A673 (cell line): ENCODE data around the gene MRPL43. TPM values are rescaled to one million over a fixed set of nuclear protein-coding genes. Genes with fewer than 3 reads are reported as not detected.

Source experiments
- BruUV-seq: library from RNA; stranded (reverse); fragments of 400-500 nt; replicated peaks from 2 replicates; lab custom pipeline; 2021; lab: Mats Ljungman, UMichigan
- CTCF ChIA-PET: fragments of 300-600 bp; sonication (Branson Sonifier 250); formaldehyde crosslinking; loops from one replicate; lab custom pipeline; 2022; ENCODE audit warnings: antibody characterized with exemption; lab: Charles Lee
- POLR2A ChIA-PET: fragments of 300-600 bp; sonication (Branson Sonifier 250); formaldehyde crosslinking; loops from one replicate; lab custom pipeline; 2022; ENCODE audit warnings: antibody characterized with exemption; ENCODE audit not compliant: low non-redundant PET; lab: Charles Lee
- DNase-seq: peaks from one replicate; pipeline ENCODE4 v3.0.0-alpha.2; 2015; ENCODE audit warnings: low spot score
- H3K27ac ChIP-seq: fragments of 200-600 bp; sonication (generic); 2 replicates; pipeline ENCODE4 v1.5.1; 2016; ENCODE audit warnings: mixed run types, low read depth, mild to moderate bottlenecking, mixed read lengths, antibody characterized with exemption, low read length; ENCODE audit not compliant: poor library complexity, severe bottlenecking
- H3K27me3 ChIP-seq: fragments of 200-600 bp; sonication (generic); replicated peaks from 2 replicates; pipeline ENCODE4 v1.6.1; 2017; ENCODE audit warnings: mixed run types, low read depth, mild to moderate bottlenecking, mixed read lengths, antibody characterized with exemption, low read length; ENCODE audit not compliant: insufficient read depth, poor library complexity
- H3K36me3 ChIP-seq: fragments of 200-600 bp; sonication (generic); 2 replicates; pipeline ENCODE4 v1.6.1; 2016; ENCODE audit warnings: mixed run types, mild to moderate bottlenecking, mixed read lengths, antibody characterized with exemption, low read length; ENCODE audit not compliant: insufficient read depth, poor library complexity, severe bottlenecking
- H3K4me1 ChIP-seq: fragments of 200-600 bp; sonication (generic); 2 replicates; pipeline ENCODE4 v1.6.1; 2017; ENCODE audit warnings: mixed run types, mild to moderate bottlenecking, mixed read lengths, antibody characterized with exemption, low read length; ENCODE audit not compliant: insufficient read depth, poor library complexity, severe bottlenecking
- H3K4me3 ChIP-seq: fragments of 200-600 bp; sonication (generic); 2 replicates; pipeline ENCODE4 v1.5.1; 2016; ENCODE audit warnings: low read depth, mixed run types, mild to moderate bottlenecking, mixed read lengths, low read length; ENCODE audit not compliant: poor library complexity, severe bottlenecking
- H3K9me3 ChIP-seq: fragments of 200-600 bp; sonication (generic); 2 replicates; pipeline ENCODE4 v1.6.1; 2016; ENCODE audit warnings: mixed run types, low read depth, mild to moderate bottlenecking, mixed read lengths, antibody characterized with exemption, low read length; ENCODE audit not compliant: poor library complexity, severe bottlenecking
- EZH2 ChIP-seq: fragments of 200-600 bp; sonication (generic); IDR thresholded peaks from 2 replicates; pipeline ENCODE4 v1.6.1; 2017; ENCODE audit warnings: borderline replicate concordance, low read depth, mild to moderate bottlenecking, mixed read lengths, antibody characterized with exemption, low read length; ENCODE audit not compliant: poor library complexity, severe bottlenecking
- intact Hi-C: fragments of 100-400 bp; cut with micrococcal nuclease; formaldehyde crosslinking; loops from one replicate; pipeline ENCODE4 v1.10.0; 2022; ENCODE audit not compliant: unreplicated experiment
- total RNA-seq: library from RNA; stranded (reverse); gene quantifications from 2 replicates; pipeline ENCODE4 v1.2.3, GENCODE V29; 2021
- TF ChIP-seq, protein P1 (sequence below): fragments of 300-800, 200-600 bp; sonication (generic); conservative IDR thresholded peaks from 2 replicates; pipeline ENCODE4 v1.5.1; 2017; ENCODE audit warnings: low read depth, mild to moderate bottlenecking, antibody characterized with exemption, low read length, moderate library complexity, mixed read lengths

The MRPL43 gene
- total RNA-seq, 1 experiment from 2014 or later, result 80.4 TPM

- BruUV-seq, result no TSS peak
- Histone ChIP-seq H3K27me3 (no peaks in the 10 kb centered on the region), H3K36me3 (peaks cover 10% of the 10 kb centered on the region), H3K4me3 (no peak overlapping the region), H3K4me1 (no peaks in the 10 kb centered on the region), H3K9me3 (no peaks in the 10 kb centered on the region), H3K27ac (no peak overlapping the region)
- ChIA-PET POLR2A (interaction anchor here (0.5 kb wide), 1 partner anchor 487 kb away, joined by 17 read pairs; no protein-coding TSS in a partner anchor), CTCF (no interaction called here)
- DNase-seq, result no peak
- intact Hi-C loops, result no loop called here
- TF ChIP-seq, protein P1, sequence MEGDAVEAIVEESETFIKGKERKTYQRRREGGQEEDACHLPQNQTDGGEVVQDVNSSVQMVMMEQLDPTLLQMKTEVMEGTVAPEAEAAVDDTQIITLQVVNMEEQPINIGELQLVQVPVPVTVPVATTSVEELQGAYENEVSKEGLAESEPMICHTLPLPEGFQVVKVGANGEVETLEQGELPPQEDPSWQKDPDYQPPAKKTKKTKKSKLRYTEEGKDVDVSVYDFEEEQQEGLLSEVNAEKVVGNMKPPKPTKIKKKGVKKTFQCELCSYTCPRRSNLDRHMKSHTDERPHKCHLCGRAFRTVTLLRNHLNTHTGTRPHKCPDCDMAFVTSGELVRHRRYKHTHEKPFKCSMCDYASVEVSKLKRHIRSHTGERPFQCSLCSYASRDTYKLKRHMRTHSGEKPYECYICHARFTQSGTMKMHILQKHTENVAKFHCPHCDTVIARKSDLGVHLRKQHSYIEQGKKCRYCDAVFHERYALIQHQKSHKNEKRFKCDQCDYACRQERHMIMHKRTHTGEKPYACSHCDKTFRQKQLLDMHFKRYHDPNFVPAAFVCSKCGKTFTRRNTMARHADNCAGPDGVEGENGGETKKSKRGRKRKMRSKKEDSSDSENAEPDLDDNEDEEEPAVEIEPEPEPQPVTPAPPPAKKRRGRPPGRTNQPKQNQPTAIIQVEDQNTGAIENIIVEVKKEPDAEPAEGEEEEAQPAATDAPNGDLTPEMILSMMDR, result no peak
- TF ChIP-seq EZH2, result no peak
These were observed 6.6 kb downstream of the MRPL43 start for GRCh38 chr10:100980711-100981110.

DNA sequence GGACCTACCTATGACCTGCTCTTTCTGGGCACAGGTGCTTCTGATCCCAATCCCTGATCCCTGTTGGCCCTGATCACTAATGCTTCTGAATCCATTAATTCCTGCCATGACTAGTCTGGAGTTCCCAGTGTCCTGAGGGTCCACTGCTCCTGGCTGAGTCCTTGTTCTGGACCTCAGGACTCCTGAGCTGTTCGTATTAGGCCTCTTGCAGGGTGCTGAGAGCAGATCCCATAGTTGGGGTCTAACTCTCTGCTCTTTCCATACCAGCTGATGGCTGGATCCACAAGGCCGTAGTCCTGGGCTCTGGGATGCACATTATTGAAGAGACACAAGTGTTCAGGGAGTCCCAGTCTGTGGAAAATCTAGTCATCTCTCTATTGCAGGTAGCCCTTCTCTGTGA lies 7.0 kb downstream of the MRPL43 start:
- H3K27me3 ChIP-seq, result no peaks in the 10 kb centered on the region
- no peak overlapping the region for H3K4me3 ChIP-seq
- no peaks in the 10 kb centered on the region for H3K4me1 ChIP-seq
- H3K27ac ChIP-seq, result no peak overlapping the region
- intact Hi-C loops, result no loop called here
- CTCF ChIA-PET, result no interaction called here
- POLR2A ChIA-PET, result interaction anchor here (0.5 kb wide), 1 partner anchor 488 kb away, joined by 17 read pairs; no protein-coding TSS in a partner anchor
- no peak for DNase-seq
- H3K36me3 ChIP-seq, result peaks cover 6% of the 10 kb centered on the region
- H3K9me3 ChIP-seq, result no peaks in the 10 kb centered on the region
- BruUV-seq, result no TSS peak
- TF ChIP-seq, protein P1, result no peak
- TF ChIP-seq EZH2, result no peak

DNA sequence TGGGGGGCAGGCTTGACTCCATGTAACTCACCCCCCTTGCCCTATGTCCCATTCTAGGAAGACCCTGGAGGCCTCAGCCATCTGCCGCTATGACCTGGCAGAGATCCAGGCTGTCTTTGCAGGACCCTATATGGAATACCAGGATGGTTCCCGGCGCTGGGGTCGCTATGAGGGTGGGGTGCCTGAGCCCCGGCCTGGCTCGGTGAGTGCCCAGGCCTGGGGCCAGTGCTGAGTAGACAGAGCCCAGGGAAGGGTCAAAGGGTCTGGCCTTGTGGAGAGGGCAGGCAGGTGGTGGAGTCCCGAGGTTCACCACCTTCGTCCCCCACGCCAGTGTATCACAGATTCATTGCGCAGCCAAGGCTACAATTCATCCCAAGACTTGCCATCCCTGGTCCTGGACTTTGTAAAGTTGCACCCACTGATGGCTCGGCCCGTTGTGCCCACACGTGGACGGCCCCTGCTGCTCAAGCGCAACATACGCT lies 7.5 kb downstream of the MRPL43 start:
- Histone ChIP-seq H3K9me3 (no peaks in the 10 kb centered on the region), H3K4me3 (no peak overlapping the region), H3K4me1 (no peaks in the 10 kb centered on the region), H3K27me3 (no peaks in the 10 kb centered on the region), H3K36me3 (peaks cover 5% of the 10 kb centered on the region), H3K27ac (no peak overlapping the region)
- intact Hi-C loops, result no loop called here
- ChIA-PET CTCF (no interaction called here), POLR2A (no interaction called here)
- DNase-seq, result no peak
- no peak for TF ChIP-seq EZH2
- TF ChIP-seq, protein P1, result no peak
- BruUV-seq, result no TSS peak
